Dermis blood vessel endothelial cell (primary cell): ENCODE results near the gene EIF4G1. TPM values are rescaled to one million over a fixed set of nuclear protein-coding genes. Genes with fewer than 3 reads are reported as not detected.

ENCODE experiments used
- DNase-seq: peaks from one replicate; pipeline ENCODE4 v3.0.0; 2010
- total RNA-seq: library from RNA; depleted of rRNA; stranded (reverse); fragments of >200 nt; gene quantifications from 2 replicates; pipeline ENCODE4 v1.2.3, GENCODE V29; 2014

Gene EIF4G1
- total RNA-seq, 1 donor from 2014 or later, result 217 TPM

DNA sequence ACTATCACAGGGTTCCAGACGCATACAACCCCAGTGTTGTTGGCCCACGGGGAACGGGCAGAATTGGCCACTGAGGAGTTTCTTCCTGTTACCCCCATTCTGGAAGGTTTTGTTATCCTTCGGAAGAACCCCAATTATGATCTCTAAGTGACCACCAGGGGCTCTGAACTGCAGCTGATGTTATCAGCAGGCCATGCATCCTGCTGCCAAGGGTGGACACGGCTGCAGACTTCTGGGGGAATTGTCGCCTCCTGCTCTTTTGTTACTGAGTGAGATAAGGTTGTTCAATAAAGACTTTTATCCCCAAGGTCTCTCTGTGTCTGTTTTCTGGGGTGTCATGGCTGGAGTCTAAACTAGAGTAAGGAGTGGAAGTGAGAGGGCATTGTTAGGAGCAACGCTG lies 5.7 kb upstream of the EIF4G1 start:
- no peak for DNase-seq

DNA sequence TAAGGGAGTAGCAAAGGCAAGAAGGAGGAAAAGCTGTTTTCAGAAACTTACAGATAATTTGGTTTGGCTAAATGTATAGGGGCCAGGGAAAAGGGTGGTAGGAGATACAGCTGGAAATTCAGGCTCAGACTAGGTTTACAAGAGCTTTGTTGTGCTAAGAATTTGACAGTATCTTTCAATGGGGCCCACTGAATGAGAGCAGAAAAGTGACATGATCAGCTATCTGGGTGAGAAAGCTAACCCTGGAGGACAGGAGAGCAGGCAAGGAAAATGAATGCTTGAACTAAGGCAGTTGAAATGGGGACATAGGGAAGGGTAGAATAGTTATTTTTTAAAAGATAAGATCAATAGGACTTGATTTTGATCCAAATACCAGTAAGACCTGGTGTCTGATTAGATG lies 2.8 kb upstream of the EIF4G1 start:
- DNase-seq, result no peak

DNA sequence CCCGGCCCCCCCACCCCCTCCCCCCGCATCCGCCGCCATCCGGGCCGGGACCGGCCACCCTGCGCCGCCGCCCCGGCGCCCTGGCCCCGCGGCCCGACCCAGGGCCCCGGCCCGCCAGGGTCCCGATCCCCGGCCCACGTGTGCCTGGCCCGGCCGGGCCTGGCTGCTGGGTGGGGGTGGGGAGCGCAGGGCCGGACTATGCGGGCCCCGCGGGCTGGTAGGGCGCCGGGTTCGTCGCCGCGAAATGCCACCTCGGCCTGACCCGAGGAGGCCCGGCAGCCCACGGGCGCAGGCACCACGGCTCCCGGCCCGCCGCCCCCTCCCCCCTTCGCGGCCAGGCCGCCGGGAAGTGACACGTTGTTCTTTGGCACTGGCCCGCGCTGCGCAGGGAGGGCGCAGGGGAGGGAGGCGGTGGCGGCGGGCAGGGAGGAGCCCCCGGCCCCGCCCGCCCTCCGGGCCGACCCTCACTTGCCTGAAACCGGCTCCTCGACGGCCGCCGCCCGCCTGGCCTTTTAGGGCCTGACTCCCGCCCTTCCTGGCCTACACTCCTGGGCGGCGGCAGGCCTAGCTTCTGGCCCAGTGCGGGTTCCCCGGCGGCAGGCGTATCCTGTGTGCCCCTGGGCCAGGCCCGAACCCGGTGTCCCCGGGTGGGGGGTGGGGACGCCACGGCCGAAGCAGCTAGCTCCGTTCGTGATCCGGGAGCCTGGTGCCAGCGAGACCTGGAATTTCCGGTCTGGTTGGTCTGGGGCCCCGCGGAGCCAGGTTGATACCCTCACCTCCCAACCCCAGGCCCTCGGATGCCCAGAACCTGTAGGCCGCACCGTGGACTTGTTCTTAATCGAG lies 515 bp downstream of the EIF4G1 start:
- peak; percentile 91 for DNase-seq

DNA sequence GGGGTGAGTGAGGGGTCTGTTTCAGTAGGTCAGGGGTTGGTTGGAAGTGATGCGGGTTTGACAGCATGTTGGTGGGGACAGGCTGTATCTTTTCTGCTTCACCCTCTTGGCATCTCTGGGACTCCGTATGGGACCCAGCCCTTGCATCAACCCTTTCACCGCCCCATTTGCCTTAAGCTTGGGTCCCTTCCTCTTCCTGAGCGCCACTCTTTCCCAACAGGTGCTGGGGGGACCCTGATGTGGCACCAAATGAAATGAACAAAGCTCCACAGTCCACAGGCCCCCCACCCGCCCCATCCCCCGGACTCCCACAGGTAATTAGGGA lies 1.1 kb downstream of the EIF4G1 start:
- no peak for DNase-seq

DNA sequence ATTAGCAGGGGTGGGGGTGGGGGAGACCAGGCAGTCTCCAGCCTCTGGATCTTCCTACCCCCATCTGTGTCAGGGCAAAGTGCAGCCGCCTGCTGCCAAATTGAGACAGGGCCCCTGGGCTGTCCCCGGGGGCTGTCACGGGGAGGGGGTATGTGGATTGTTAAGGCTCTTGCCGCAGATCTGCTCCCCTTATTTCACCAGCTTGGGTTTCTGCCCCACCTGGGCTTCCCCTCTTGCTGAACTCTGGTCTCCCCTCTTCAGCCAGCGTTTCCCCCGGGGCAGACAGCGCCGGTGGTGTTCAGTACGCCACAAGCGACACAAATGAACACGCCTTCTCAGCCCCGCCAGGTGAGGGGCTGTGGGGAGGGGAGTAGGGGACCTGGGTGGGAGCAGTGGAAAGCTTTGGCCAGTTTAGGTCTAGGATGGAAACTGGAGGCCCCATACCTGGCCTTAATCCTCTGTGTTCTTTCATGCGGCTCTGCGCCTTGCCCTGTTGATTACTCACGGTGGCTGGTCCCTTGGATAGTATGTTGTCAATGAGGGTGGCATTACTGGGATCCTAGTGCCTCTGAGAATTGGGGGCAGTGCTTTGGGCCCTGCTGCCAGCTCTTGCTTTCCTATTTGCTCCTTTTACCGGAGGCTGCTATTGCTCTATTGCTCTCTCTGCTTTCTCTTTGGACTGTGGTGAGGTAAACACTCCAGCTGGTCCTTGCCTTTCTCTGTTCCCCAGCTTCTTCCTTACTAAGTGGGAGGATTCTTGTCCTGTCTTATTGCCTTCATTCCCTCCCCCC lies 1.7 kb downstream of the EIF4G1 start:
- peak; percentile 23 for DNase-seq

DNA sequence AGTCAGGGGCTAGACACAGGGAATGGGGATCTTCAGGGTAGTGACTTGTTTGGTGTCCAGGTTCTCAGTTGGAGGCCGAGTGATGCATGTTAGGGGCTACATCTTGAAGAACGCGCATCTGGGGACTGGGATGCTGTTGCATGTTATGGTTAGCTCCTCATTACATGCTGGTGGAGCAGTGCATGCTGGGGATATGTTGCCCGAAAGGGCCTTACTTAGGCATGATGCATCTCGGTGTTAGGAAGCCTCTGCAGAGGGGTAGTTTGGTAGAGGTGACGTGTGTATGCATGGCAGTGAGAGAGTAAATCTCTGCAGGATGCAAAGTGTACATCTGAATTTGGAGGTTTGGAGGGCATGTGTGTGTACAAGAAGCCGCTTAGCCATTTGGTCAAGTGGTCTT lies 2.4 kb downstream of the EIF4G1 start:
- no peak for DNase-seq

DNA sequence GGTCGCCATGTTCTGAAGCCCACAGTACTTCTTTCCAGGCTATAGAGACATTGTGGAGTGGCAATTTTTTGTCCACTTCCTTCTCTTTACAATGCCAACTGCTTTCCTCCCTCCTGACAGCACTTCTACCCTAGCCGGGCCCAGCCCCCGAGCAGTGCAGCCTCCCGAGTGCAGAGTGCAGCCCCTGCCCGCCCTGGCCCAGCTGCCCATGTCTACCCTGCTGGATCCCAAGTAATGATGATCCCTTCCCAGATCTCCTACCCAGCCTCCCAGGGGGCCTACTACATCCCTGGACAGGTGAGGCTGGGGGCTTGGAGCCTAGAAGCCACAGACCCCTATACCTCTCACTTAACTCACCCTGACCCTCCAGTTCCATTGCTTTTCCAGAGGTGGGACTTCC lies 2.8 kb downstream of the EIF4G1 start:
- no peak for DNase-seq

DNA sequence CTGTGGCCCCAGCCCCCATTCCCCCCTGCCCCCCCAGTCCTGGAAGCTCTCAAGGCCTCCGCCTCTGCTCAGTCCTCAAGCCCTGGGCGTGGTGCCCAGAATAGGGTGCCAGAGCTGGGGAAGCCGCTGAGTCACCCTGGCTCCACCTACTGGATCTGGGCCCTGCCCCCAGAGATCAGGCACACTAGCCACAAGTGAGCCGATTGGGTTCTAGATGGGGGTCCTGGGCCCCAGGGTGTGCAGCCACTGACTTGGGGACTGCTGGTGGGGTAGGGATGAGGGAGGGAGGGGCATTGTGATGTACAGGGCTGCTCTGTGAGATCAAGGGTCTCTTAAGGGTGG lies 5.7 kb downstream of the EIF4G1 start:
- peak; percentile 96 for DNase-seq

DNA sequence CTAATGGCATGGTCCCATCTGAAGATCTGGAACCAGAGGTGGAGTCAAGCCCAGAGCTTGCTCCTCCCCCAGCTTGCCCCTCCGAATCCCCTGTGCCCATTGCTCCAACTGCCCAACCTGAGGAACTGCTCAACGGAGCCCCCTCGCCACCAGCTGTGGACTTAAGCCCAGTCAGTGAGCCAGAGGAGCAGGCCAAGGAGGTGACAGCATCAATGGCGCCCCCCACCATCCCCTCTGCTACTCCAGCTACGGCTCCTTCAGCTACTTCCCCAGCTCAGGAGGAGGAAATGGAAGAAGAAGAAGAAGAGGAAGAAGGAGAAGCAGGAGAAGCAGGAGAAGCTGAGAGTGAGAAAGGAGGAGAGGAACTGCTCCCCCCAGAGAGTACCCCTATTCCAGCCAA lies 7.3 kb downstream of the EIF4G1 start:
- DNase-seq, result no peak

DNA sequence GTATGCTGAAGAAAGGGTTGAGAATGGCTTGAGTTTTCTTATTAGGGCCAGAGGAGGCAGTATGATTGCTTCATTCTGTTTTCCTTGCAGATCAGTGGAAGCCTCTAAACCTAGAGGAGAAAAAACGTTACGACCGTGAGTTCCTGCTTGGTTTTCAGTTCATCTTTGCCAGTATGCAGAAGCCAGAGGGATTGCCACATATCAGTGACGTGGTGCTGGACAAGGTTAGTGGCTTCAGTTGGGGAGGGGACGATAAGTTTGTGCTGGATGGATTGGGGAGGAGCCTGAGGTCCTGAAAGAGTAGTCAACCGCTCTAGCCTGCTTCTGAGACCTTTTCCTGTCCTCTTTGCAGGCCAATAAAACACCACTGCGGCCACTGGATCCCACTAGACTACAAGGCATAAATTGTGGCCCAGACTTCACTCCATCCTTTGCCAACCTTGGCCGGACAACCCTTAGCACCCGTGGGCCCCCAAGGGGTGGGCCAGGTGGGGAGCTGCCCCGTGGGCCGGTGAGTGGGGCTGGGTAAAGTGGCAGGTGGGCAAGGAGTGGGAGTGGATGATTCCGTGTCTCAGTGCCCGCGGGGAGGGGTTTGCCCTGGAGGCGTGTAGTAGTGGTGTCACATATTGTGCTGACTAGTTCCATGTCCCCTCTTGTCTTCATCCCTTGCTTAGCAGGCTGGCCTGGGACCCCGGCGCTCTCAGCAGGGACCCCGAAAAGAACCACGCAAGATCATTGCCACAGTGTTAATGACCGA lies 8.5 kb downstream of the EIF4G1 start:
- DNase-seq, result no peak

DNA sequence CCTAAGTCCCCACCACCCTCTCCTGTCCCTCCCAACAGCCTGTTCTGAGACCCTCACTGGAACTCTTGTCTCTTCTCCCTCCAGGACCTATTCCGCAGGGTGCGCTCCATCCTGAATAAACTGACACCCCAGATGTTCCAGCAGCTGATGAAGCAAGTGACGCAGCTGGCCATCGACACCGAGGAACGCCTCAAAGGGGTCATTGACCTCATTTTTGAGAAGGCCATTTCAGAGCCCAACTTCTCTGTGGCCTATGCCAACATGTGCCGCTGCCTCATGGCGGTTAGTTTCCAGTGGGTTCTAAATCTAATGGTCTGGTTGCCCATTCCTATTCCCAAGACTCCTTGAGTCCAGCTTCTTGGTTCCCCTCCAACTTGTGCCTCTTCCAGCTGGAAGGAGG lies 9.3 kb downstream of the EIF4G1 start:
- DNase-seq, result no peak

DNA sequence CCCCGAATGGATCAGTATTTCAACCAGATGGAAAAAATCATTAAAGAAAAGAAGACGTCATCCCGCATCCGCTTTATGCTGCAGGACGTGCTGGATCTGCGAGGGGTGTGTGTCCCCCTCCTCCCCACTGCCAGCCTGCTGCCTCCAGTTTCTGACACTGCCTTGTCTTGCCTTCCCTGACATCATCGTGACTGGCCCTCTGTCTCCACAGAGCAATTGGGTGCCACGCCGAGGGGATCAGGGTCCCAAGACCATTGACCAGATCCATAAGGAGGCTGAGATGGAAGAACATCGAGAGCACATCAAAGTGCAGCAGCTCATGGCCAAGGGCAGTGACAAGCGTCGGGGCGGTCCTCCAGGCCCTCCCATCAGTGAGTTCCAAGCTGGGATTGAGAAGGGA lies 10.9 kb downstream of the EIF4G1 start:
- DNase-seq, result no peak

DNA sequence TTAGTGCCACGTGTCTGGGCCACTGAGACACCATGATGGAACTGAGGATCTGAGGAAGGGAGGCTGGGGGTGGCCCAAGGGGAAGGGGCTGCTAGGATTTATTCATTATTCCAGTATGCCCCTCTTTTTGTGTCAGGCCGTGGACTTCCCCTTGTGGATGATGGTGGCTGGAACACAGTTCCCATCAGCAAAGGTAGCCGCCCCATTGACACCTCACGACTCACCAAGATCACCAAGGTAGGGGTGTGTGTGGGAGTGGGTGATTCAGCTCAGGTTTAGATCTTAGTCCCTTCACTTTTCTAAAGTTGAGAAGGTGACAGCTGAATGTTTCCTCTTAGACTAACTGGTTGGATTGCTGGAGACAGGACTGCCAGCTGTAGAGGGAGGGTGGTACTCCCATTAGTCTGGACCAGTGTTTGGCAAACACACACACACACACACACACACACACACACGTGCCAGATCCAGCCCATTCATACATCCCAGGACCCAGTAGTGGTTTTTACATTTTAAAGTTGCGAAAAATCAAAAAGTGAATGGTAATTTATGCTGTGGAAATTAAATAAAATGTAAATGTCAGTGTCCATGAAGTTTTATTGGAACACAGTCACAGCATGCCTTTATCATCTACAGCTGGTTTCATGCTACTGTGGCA lies 11.4 kb downstream of the EIF4G1 start:
- DNase-seq, result no peak

DNA sequence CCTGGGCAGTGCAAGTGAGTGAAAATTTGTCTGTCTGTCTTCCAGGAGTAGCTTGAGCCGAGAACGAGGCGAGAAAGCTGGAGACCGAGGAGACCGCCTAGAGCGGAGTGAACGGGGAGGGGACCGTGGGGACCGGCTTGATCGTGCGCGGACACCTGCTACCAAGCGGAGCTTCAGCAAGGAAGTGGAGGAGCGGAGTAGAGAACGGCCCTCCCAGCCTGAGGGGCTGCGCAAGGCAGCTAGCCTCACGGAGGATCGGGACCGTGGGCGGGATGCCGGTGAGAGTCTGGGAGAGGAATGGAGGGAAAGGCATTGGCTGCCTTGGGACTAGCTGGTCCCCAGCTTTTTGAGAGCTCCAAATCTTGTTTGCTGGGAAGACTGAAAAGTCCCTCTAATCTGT lies 12.8 kb downstream of the EIF4G1 start:
- DNase-seq, result no peak

DNA sequence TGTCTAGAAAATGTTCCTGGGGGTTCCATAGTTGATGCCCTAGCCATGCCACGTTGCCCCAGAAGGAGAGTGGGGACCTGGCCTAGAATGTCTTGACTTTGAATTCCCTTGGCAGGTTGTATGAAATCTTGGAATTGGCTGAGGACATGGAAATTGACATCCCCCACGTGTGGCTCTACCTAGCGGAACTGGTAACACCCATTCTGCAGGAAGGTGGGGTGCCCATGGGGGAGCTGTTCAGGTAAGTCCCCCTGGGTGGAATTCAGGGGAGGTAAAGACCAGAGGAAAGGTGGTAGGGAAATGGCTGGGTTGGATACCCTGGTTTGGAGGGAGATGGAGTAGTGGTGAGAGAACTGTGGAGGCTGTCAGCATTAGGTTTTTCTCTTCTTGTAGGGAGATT lies 14.1 kb downstream of the EIF4G1 start:
- DNase-seq, result no peak

DNA sequence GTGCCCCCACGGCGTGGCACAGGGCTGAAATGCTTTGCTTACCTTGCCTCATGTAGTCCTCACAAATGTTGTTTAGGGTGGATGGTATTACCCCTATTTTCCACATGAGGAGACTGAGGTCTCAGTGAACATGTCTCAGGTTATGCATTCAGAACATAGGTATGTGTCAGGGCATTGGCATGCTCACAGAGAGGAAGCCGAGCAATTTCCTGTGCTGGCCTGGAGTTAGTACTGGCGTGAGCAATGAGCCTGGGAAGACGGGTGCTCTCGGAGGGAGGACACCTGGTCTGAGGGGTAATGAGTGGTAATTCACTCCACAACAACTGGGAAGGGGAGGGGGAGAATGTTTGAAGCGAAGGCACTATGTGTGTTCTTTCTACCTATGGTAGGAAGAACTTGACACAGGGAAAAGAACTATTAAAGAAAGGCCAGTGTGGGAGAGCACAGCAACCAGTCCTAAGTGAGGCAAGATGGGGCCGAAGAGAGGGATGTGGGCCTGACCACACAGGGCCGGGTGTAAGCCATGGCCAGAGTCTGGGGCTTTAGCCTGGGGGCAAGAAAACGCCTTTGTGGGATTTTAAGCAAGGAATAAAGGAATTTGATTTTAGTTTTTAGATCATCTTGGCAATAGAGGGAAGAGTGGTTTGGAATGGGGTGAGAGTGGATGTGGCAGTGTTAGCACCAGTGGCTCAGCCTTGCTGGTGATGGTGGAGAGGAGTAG lies 18.1 kb downstream of the EIF4G1 start:
- DNase-seq, result peak; percentile 99

DNA sequence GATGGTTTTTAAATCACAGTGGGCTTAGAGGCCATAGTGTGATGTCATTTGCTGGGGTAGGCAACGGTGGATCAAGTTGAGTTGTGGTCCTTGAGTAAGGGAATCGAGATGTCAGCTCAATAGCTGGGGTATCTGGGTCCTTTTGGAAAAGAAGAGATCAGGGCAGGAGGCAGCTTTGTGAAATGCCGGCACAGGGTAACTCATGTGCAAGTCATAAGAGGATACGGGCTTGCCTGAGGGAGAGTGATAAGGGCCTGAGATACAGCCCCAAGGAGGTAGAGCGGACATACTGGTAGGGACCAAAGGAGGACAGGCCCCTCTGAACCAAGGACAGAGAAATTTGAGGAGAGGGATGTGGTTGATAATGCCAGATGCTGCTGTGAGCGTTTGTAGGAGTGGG lies 18.8 kb downstream of the EIF4G1 start:
- DNase-seq, result no peak

DNA sequence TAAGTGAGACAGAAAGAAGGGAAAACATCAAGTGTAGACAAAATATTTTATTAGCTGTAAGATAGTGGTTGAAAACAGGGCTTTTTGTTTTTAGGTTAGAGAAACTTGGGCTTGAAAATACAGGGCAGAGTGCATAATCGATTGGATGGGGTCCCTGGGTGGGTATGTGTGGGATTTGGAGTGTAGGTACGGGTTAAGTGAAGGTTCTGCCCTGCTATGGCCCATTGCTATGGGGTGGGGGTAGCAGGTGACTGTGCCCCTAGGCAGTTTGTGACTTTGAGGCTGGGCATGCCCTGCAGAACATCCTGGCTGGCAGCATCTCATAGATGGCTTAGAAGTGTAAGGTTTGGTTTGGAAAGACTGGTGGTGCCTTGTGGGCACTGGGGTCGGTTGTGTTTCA lies 19.3 kb downstream of the EIF4G1 start:
- DNase-seq, result no peak

DNA sequence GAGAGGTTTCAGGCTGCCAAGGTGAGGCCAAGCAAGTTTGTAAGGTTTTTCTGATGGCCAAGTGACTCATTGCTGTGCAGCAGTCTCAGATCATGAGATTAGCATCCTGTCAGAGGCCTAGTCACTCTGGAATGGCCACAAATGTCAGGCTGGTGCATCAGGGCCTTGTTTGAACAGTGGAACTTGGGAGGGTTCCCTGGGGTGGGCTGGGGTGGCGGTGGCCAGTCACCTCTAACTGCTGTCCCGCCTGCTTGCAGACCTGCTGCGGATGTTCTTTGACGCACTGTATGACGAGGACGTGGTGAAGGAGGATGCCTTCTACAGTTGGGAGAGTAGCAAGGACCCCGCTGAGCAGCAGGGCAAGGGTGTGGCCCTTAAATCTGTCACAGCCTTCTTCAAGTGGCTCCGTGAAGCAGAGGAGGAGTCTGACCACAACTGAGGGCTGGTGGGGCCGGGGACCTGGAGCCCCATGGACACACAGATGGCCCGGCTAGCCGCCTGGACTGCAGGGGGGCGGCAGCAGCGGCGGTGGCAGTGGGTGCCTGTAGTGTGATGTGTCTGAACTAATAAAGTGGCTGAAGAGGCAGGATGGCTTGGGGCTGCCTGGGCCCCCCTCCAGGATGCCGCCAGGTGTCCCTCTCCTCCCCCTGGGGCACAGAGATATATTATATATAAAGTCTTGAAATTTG lies 20.2 kb downstream of the EIF4G1 start:
- peak; percentile 73 for DNase-seq

DNA sequence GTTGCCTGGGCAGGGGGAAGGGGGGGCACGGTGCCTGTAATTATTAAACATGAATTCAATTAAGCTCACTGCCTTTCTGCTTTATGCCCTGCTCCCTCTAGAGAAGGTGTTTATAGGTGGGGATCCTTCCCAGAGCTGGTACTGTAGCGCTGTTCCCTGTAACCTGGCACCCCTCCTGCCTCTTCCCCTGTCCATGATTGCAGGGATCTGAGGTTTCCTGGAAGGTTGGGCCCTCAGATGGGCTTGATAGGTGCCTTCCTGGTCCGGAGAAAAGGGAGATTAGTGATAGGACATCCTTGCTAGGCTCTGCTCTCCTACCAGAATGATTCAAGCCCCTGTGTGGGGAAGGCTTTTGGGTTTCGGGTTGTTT lies 20.9 kb downstream of the EIF4G1 start:
- peak; percentile 27 for DNase-seq

DNA sequence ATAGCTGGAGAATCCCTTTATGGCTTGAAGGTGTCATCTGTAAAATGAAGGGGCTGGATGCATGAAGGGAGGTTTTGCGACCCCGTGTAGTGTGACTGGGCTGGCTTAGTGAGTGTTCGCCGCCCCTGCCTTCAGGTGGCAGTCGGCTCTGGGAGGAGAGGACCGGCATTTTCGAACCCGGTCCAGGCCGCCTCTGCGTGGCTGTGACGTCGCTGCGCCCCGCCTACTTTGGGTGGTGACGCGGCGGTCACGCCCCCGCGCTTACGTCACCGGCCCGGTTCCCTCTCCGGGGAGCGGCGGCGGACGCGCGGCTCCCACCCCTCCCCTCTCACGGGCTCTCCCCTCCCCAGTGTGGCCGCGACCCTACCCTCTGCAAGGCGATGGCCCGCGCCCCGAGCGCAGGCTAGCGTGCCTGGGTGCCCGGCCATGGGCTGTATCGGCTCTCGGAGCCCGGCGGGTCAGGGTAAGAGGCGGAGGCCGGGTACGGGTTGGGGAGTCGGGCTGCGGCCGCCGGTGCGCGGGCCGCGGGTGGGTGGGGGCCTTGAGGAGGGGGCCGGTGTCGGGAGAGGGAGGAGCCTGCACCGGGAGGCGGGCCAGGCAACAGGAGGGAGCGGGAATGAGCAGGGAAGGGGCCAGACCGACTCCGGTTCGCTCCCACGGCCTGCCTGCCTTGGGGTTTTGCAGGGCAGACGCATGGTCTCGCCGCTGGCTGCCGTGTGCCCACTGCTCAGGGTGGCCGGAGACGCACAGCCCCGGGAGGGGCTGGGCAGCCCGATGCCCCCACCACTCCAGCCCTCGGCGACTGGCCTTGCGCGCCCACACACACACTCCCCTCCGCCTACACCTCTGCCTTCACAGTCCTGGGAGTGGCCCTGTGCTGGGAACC lies 21.5 kb downstream of the EIF4G1 start:
- peak; percentile 88 for DNase-seq
